SK-N-SH (cell line): ENCODE measurements around the gene AQP3. TPM values are rescaled to one million over a fixed set of nuclear protein-coding genes. Genes with fewer than 3 reads are reported as not detected.
A peak's percentile ranks its signal among the peaks of the same experiment; 100 is the strongest.

Experiments used
- CTCF ChIA-PET: fragments of 300-600, 350-600 bp; formaldehyde crosslinking; extraction: SDS; loops from one replicate; lab custom pipeline; 2021; lab: Yijun Ruan, JAX
- POLR2A ChIA-PET: fragments of 350-600 bp; sonication (Branson Sonifier 250); formaldehyde crosslinking; extraction: SDS; loops from one replicate; lab custom pipeline; 2020; ENCODE audit warnings: antibody characterized with exemption, inconsistent platforms; lab: Yijun Ruan, JAX
- DNase-seq: peaks from one replicate; pipeline ENCODE4 v3.0.0; 2012
- H2AFZ ChIP-seq: fragments of 200-600 bp; sonication (generic); 2 replicates; pipeline ENCODE4 v1.8.1; 2016; ENCODE audit warnings: antibody characterized with exemption, mild to moderate bottlenecking, low read depth
- H3F3A ChIP-seq: fragments of 200-600 bp; sonication (generic); replicated peaks from 2 replicates; pipeline ENCODE3; 2016; ENCODE audit warnings: antibody characterized with exemption, mild to moderate bottlenecking; ENCODE audit not compliant: insufficient read depth
- H3K27ac ChIP-seq, 2 experiments: fragments of 200-500 bp in 1 of 2; fragments of 200-600 bp in 1 of 2; sonication (Bioruptor generic) in 1 of 2; sonication (generic), shearing (Covaris generic) in 1 of 2; 2 replicates each; pipeline versions ENCODE4 v1.5.1 to v1.6.1; 2014 to 2016; ENCODE audit warnings: low read depth in 2 of 2, inconsistent platforms in 1 of 2, low read length in 1 of 2, mild to moderate bottlenecking in 1 of 2, mixed read lengths in 1 of 2
- H3K27me3 ChIP-seq: fragments of 200-600 bp; sonication (generic), shearing (Covaris generic); 2 replicates; pipeline ENCODE4 v1.6.1; 2016; ENCODE audit warnings: mixed run types; ENCODE audit not compliant: insufficient read depth
- H3K36me3 ChIP-seq, 2 experiments: fragments of 200-500 bp in 1 of 2; fragments of 200-600 bp in 1 of 2; sonication (Bioruptor generic) in 1 of 2; sonication (generic) in 1 of 2; replicated peaks in 1 of 2; 2 replicates each; pipeline versions ENCODE3 to v1.5.1; 2014 to 2016; ENCODE audit warnings: low read length in 1 of 2, mild to moderate bottlenecking in 1 of 2; ENCODE audit not compliant: insufficient read depth in 2 of 2, control insufficient read depth in 1 of 2
- H3K4me1 ChIP-seq, 2 experiments: fragments of 200-500 bp in 1 of 2; fragments of 200-600 bp in 1 of 2; sonication (Bioruptor generic) in 1 of 2; sonication (generic), shearing (Covaris generic) in 1 of 2; 2 replicates each; pipeline versions ENCODE4 v1.5.1 to v1.6.1; 2014 to 2016; ENCODE audit warnings: low read depth in 1 of 2, low read length in 1 of 2, mixed run types in 1 of 2; ENCODE audit not compliant: insufficient read depth in 2 of 2, control insufficient read depth in 1 of 2
- H3K4me2 ChIP-seq: fragments of 200-600 bp; sonication (generic), shearing (Covaris generic); 2 replicates; pipeline ENCODE4 v1.6.1; 2017; ENCODE audit warnings: mixed run types
- H3K4me3 ChIP-seq, 2 experiments: fragments of 200-500 bp in 1 of 2; fragments of 200-600 bp in 1 of 2; sonication (Bioruptor generic) in 1 of 2; sonication (generic), shearing (Covaris generic) in 1 of 2; 2 replicates each; pipeline versions ENCODE4 v1.5.1 to v1.8.1; 2014 to 2016; ENCODE audit warnings: low read depth in 2 of 2, inconsistent platforms in 1 of 2, low read length in 1 of 2, mild to moderate bottlenecking in 1 of 2, mixed read lengths in 1 of 2, moderate library complexity in 1 of 2
- H3K79me2 ChIP-seq: fragments of 200-600 bp; sonication (generic); 2 replicates; pipeline ENCODE4 v1.8.1; 2017; ENCODE audit warnings: mild to moderate bottlenecking; ENCODE audit not compliant: insufficient read depth
- H3K9ac ChIP-seq: fragments of 200-600 bp; sonication (generic); 2 replicates; pipeline ENCODE4 v1.6.1; 2017; ENCODE audit warnings: mixed run types
- H3K9me2 ChIP-seq: fragments of 200-600 bp; sonication (generic); 2 replicates; pipeline ENCODE4 v1.6.1; 2017; ENCODE audit warnings: mixed run types
- H3K9me3 ChIP-seq: fragments of 200-600 bp; sonication (generic); 2 replicates; pipeline ENCODE4 v1.6.1; 2017; ENCODE audit warnings: mixed run types, mild to moderate bottlenecking, moderate library complexity
- H4K20me1 ChIP-seq: fragments of 200-600 bp; sonication (generic); 2 replicates; pipeline ENCODE4 v1.6.1; 2017; ENCODE audit warnings: mild to moderate bottlenecking, mixed run types; ENCODE audit not compliant: insufficient read depth
- CHD2 ChIP-seq: fragments of 150-350 bp; IDR thresholded peaks from 2 replicates; pipeline ENCODE4 v1.6.1; 2018; ENCODE audit warnings: low read length; ENCODE audit not compliant: partially characterized antibody
- ELF1 ChIP-seq: IDR thresholded peaks from 2 replicates; pipeline ENCODE4 v1.4.0; 2012
- EZH2phosphoT487 ChIP-seq: fragments of 200-600 bp; sonication (generic); IDR thresholded peaks from 2 replicates; pipeline ENCODE4 v1.6.1; 2017; ENCODE audit warnings: low read depth, mixed run types, mild to moderate bottlenecking, antibody characterized with exemption, moderate library complexity, borderline replicate concordance
- FOSL2 ChIP-seq: IDR thresholded peaks from 2 replicates; pipeline ENCODE4 v1.4.0; 2012; ENCODE audit warnings: low read depth, mild to moderate bottlenecking, moderate library complexity, borderline replicate concordance
- FOXJ3 ChIP-seq: sonication (generic); formaldehyde crosslinking; IDR thresholded peaks from 2 replicates; pipeline ENCODE4 v1.5.1; 2020; ENCODE audit warnings: mild to moderate bottlenecking, missing genetic modification reagents
- GABPA ChIP-seq: IDR thresholded peaks from 2 replicates; pipeline ENCODE4 v1.4.0; 2012; ENCODE audit warnings: low read depth, mild to moderate bottlenecking
- GATA2 ChIP-seq: sonication (generic); formaldehyde crosslinking; IDR thresholded peaks from 2 replicates; pipeline ENCODE4 v1.5.0; 2020; ENCODE audit warnings: mild to moderate bottlenecking, missing genetic modification reagents
- MEF2A ChIP-seq: IDR thresholded peaks from 2 replicates; pipeline ENCODE4 v1.4.0; 2012; ENCODE audit warnings: low read depth, borderline replicate concordance
- MXI1 ChIP-seq: IDR thresholded peaks from 2 replicates; pipeline ENCODE4 v1.6.1; 2012; ENCODE audit warnings: mild to moderate bottlenecking, low read depth, low read length, improper control_type of control experiment
- NFIC ChIP-seq: IDR thresholded peaks from 2 replicates; pipeline ENCODE4 v1.4.0; 2012; ENCODE audit warnings: borderline replicate concordance
- POLR2AphosphoS5 ChIP-seq: IDR thresholded peaks from 2 replicates; pipeline ENCODE4 v1.6.1; 2012; ENCODE audit warnings: low read depth, low read length
- RAD21 ChIP-seq: IDR thresholded peaks from 2 replicates; pipeline ENCODE4 v1.6.1; 2012; ENCODE audit warnings: mild to moderate bottlenecking, low read length
- RCOR1 ChIP-seq: fragments of 150-350 bp; IDR thresholded peaks from 2 replicates; pipeline ENCODE4 v1.6.1; 2017; ENCODE audit warnings: antibody characterized with exemption, low read length
- RFX5 ChIP-seq: IDR thresholded peaks from 2 replicates; pipeline ENCODE4 v1.6.1; 2012; ENCODE audit warnings: mild to moderate bottlenecking, improper control_type of control experiment, low read length
- RXRA ChIP-seq: IDR thresholded peaks from 2 replicates; pipeline ENCODE4 v1.4.0; 2012; ENCODE audit warnings: low read depth, mild to moderate bottlenecking, borderline replicate concordance
- SIN3A ChIP-seq: IDR thresholded peaks from 2 replicates; pipeline ENCODE4 v1.6.1; 2012; ENCODE audit warnings: low read depth, mild to moderate bottlenecking, low read length, moderate library complexity, borderline replicate concordance
- SMC3 ChIP-seq: IDR thresholded peaks from 2 replicates; pipeline ENCODE4 v1.6.1; 2012; ENCODE audit warnings: low read depth, low read length, improper control_type of control experiment
- TAF1 ChIP-seq: IDR thresholded peaks from 2 replicates; pipeline ENCODE4 v1.6.1; 2012; ENCODE audit warnings: low read depth, mild to moderate bottlenecking, low read length, moderate library complexity, borderline replicate concordance
- TCF12 ChIP-seq: IDR thresholded peaks from 2 replicates; pipeline ENCODE4 v1.4.0; 2012
- WGBS: methylation state at CpG from one replicate; pipeline ENCODE4 v1.1.6; 2017; ENCODE audit warnings: low lambda C conversion rate; 5-methylcytosine and 5-hydroxymethylcytosine counted together
- polyA plus RNA-seq, 3 experiments: library from polyadenylated mRNA; depleted of rRNA; stranded (reverse); fragments of >200 nt; gene quantifications; 2 replicates each; pipeline ENCODE4 v1.2.3, GENCODE V29; 2012
- TF ChIP-seq, protein P1 (sequence below): fragments of 200-600 bp; sonication (generic); IDR thresholded peaks from 2 replicates; pipeline ENCODE4 v1.6.1; 2017; ENCODE audit warnings: antibody characterized with exemption, mild to moderate bottlenecking, moderate library complexity
- TF ChIP-seq, protein P2 (sequence below): IDR thresholded peaks from 2 replicates; pipeline ENCODE4; 2012
- TF ChIP-seq, protein P3 (sequence below): fragments of 150-350 bp; IDR thresholded peaks from 2 replicates; pipeline ENCODE4 v1.6.1; 2016; ENCODE audit warnings: mild to moderate bottlenecking, low read depth, low read length
- TF ChIP-seq, protein P4 (sequence below): IDR thresholded peaks from 2 replicates; pipeline ENCODE4 v1.6.1; 2012; ENCODE audit warnings: mild to moderate bottlenecking, low read depth, low read length, moderate library complexity

The AQP3 gene
- polyA plus RNA-seq (2012; rRNA removed): 0.52 and 0.64 TPM in 2 replicates
- 0.49 and 0.55 TPM in 2 replicates for polyA plus RNA-seq (2012; cell fraction: cytosol; rRNA removed)
- polyA plus RNA-seq (2012; cell fraction: nucleus; rRNA removed): 0.62 and 0.94 TPM in 2 replicates

DNA sequence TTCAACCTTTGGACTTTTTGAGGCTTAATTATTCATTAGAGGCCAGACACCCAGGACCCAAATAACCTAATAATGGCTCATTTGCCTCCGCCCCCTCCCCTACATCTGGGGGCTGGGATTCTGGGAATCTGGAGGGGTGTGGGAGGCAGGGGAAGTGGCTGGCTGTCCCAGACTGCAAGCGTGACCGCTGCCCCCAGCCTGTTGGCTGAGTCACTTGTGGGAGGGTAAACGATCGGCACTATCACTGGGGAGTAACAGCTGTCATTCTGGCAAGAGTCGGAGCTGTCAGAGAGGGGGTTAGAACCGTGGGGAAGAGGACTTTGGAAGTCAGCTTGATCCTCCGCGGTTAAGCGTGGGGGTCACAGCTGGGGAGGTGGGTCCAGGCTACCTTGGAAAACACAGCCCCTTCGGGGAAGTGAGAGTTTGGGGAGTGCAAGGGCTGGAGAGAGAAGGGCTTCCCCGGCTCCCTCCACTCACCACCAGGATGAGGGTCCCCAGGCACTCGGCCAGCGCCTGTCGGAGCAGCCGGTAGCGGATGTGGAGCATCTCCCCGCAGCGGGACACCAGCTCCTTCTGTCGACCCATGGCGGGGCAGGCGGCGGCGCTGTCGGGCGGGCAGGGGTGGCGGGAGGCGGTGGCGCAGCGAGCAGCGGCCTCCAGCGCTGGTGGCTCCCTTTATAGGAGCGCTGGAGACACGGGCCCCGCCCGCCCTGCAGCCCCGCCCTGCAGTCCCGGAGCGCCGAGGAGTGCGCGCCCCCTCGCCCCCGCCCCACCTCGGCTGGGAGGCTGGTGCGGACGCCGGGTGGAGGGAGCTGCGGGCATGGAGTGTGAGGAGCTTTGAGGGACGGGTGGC, at the start of gene AQP3:
AQP3 (minus strand) TSS at position 648 of the 853 bp plus-strand sequence; CDS start at position 585, 63 bp downstream.
- no peaks in the 10 kb centered on the region for H3K9me2 ChIP-seq
- no peaks in the 10 kb centered on the region for H4K20me1 ChIP-seq
- peaks cover 0 to 17% of the 10 kb centered on the region in 2 experiments; a peak in 1 of 4 replicates for H3K4me1 ChIP-seq
- no peaks in the 10 kb centered on the region for H3K79me2 ChIP-seq
- WGBS: 16% methylated on average over 12 of the region's 50 CpGs
- ChIA-PET POLR2A (interaction anchor here (0.6 kb wide), 2 partner anchors 10 to 131 kb away, joined by 3 to 6 read pairs; no protein-coding TSS in a partner anchor), CTCF (interaction anchor here (0.6 to 10.1 kb wide), 10 partner anchors 9 to 274 kb away, joined by 3 to 135 read pairs (median 6); no protein-coding TSS in a partner anchor)
- no peak within 1 kb of the TSS for H3K27ac ChIP-seq
- H3K4me3 ChIP-seq: peak within 1 kb of the TSS; percentile 37 to 48
- H3K9me3 ChIP-seq: no peaks in the 10 kb centered on the region
- no peaks in the 10 kb centered on the region for H3K36me3 ChIP-seq
- no peak for TF ChIP-seq TAF1
- peak; percentile 25; the same call in 1 of the 2 replicates for TF ChIP-seq FOSL2
- no peak for TF ChIP-seq RCOR1
- no peak for TF ChIP-seq MEF2A
- TF ChIP-seq, protein P1, sequence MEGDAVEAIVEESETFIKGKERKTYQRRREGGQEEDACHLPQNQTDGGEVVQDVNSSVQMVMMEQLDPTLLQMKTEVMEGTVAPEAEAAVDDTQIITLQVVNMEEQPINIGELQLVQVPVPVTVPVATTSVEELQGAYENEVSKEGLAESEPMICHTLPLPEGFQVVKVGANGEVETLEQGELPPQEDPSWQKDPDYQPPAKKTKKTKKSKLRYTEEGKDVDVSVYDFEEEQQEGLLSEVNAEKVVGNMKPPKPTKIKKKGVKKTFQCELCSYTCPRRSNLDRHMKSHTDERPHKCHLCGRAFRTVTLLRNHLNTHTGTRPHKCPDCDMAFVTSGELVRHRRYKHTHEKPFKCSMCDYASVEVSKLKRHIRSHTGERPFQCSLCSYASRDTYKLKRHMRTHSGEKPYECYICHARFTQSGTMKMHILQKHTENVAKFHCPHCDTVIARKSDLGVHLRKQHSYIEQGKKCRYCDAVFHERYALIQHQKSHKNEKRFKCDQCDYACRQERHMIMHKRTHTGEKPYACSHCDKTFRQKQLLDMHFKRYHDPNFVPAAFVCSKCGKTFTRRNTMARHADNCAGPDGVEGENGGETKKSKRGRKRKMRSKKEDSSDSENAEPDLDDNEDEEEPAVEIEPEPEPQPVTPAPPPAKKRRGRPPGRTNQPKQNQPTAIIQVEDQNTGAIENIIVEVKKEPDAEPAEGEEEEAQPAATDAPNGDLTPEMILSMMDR: peak; percentile 15; the same call in 1 of the 2 replicates
- no peak for TF ChIP-seq NFIC
- TF ChIP-seq EZH2phosphoT487: no peak
- TF ChIP-seq, protein P2, sequence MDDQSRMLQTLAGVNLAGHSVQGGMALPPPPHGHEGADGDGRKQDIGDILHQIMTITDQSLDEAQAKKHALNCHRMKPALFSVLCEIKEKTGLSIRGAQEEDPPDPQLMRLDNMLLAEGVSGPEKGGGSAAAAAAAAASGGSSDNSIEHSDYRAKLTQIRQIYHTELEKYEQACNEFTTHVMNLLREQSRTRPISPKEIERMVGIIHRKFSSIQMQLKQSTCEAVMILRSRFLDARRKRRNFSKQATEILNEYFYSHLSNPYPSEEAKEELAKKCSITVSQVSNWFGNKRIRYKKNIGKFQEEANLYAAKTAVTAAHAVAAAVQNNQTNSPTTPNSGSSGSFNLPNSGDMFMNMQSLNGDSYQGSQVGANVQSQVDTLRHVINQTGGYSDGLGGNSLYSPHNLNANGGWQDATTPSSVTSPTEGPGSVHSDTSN: peak; percentile 73
- TF ChIP-seq SIN3A: no peak
- TF ChIP-seq, protein P3, sequence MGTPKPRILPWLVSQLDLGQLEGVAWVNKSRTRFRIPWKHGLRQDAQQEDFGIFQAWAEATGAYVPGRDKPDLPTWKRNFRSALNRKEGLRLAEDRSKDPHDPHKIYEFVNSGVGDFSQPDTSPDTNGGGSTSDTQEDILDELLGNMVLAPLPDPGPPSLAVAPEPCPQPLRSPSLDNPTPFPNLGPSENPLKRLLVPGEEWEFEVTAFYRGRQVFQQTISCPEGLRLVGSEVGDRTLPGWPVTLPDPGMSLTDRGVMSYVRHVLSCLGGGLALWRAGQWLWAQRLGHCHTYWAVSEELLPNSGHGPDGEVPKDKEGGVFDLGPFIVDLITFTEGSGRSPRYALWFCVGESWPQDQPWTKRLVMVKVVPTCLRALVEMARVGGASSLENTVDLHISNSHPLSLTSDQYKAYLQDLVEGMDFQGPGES: no peak
- TF ChIP-seq TCF12: no peak
- no peak for TF ChIP-seq POLR2AphosphoS5
- TF ChIP-seq FOXJ3: no peak
- TF ChIP-seq ELF1: no peak
- TF ChIP-seq, protein P4, sequence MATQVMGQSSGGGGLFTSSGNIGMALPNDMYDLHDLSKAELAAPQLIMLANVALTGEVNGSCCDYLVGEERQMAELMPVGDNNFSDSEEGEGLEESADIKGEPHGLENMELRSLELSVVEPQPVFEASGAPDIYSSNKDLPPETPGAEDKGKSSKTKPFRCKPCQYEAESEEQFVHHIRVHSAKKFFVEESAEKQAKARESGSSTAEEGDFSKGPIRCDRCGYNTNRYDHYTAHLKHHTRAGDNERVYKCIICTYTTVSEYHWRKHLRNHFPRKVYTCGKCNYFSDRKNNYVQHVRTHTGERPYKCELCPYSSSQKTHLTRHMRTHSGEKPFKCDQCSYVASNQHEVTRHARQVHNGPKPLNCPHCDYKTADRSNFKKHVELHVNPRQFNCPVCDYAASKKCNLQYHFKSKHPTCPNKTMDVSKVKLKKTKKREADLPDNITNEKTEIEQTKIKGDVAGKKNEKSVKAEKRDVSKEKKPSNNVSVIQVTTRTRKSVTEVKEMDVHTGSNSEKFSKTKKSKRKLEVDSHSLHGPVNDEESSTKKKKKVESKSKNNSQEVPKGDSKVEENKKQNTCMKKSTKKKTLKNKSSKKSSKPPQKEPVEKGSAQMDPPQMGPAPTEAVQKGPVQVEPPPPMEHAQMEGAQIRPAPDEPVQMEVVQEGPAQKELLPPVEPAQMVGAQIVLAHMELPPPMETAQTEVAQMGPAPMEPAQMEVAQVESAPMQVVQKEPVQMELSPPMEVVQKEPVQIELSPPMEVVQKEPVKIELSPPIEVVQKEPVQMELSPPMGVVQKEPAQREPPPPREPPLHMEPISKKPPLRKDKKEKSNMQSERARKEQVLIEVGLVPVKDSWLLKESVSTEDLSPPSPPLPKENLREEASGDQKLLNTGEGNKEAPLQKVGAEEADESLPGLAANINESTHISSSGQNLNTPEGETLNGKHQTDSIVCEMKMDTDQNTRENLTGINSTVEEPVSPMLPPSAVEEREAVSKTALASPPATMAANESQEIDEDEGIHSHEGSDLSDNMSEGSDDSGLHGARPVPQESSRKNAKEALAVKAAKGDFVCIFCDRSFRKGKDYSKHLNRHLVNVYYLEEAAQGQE: no peak
- TF ChIP-seq CHD2: no peak
- TF ChIP-seq GABPA: no peak
- TF ChIP-seq MXI1: no peak
- no peak for TF ChIP-seq GATA2
- 0 out of 2 replicates have a peak, but pooled peaks have one; percentile 6 for TF ChIP-seq RAD21
- TF ChIP-seq RFX5: no peak
- no peak for TF ChIP-seq RXRA
- TF ChIP-seq SMC3: no peak
- H2AFZ ChIP-seq: peak within 1 kb of the TSS; percentile 95
- peak within 1 kb of the TSS; percentile 82 for H3K4me2 ChIP-seq
- no peaks in the 10 kb centered on the region for H3F3A ChIP-seq
- peak; percentile 88 for DNase-seq
- H3K9ac ChIP-seq: no peak within 1 kb of the TSS
- H3K27me3 ChIP-seq: no peaks in the 10 kb centered on the region; the same call in 1 of the 2 replicates
